ENCODE results near the gene PTRH2. TPM values are rescaled to one million over a fixed set of nuclear protein-coding genes. Genes with fewer than 3 reads are reported as not detected.

The PTRH2 gene
- total and polyA plus RNA-seq, 8 donors: 15.4 to 24.2 (median 22.3) TPM

GRCh38 chr17:59699218-59699617 lies 8.0 kb downstream of the PTRH2 start:
- intact Hi-C loops (cut with DNase I): no loop called here
- TF ChIP-seq CTCF (IDR thresholded peaks at IDR 0.05): no peak
- H3K36me3 ChIP-seq: peaks cover 5 to 72% of the 10 kb centered on the region in 2 donors
- DNase-seq (no peak), ATAC-seq (no peak)
- H3K9me3 ChIP-seq: no peaks in the 10 kb centered on the region
- H3K4me3 ChIP-seq: no peak overlapping the region
- H3K4me1 ChIP-seq: peaks cover 0 to 9% of the 10 kb centered on the region in 2 donors
- H3K27ac ChIP-seq: no peak overlapping the region
- no peaks in the 10 kb centered on the region for H3K27me3 ChIP-seq

GRCh38 chr17:59698143-59698542 lies 9.1 kb downstream of the PTRH2 start:
- TF ChIP-seq CTCF (IDR thresholded peaks at IDR 0.05): no peak
- DNase-seq: no peak
- Histone ChIP-seq H3K27me3 (no peaks in the 10 kb centered on the region), H3K9me3 (no peaks in the 10 kb centered on the region), H3K27ac (no peak overlapping the region), H3K36me3 (peaks cover 7 to 73% of the 10 kb centered on the region in 2 donors), H3K4me1 (no peaks in the 10 kb centered on the region), H3K4me3 (no peak overlapping the region)
- ATAC-seq: no peak
- intact Hi-C loops (cut with DNase I): no loop called here

- Histone ChIP-seq H3K27me3 (no peaks in the 10 kb centered on the region), H3K9me3 (no peaks in the 10 kb centered on the region), H3K36me3 (peaks cover 7 to 85% of the 10 kb centered on the region in 2 donors), H3K4me3 (no peak overlapping the region), H3K4me1 (no peaks in the 10 kb centered on the region), H3K27ac (no peak overlapping the region)
- intact Hi-C loops (cut with DNase I): no loop called here
- DNase-seq (no peak), ATAC-seq (no peak)
- no peak for TF ChIP-seq CTCF (IDR thresholded peaks at IDR 0.05)
Observed at GRCh38 chr17:59696682-59697277, 10.4 kb downstream of the PTRH2 start.

- no peak overlapping the region for H3K27ac ChIP-seq
- no peak overlapping the region for H3K4me3 ChIP-seq
- no peak for DNase-seq
- no peaks in the 10 kb centered on the region for H3K27me3 ChIP-seq
- no peak for TF ChIP-seq CTCF (IDR thresholded peaks at IDR 0.05)
- no peaks in the 10 kb centered on the region for H3K4me1 ChIP-seq
- H3K9me3 ChIP-seq: no peaks in the 10 kb centered on the region
- no peak for ATAC-seq
- intact Hi-C loops (cut with DNase I): no loop called here
- peaks cover 7 to 92% of the 10 kb centered on the region in 2 donors for H3K36me3 ChIP-seq
Observed at GRCh38 chr17:59695945-59696681, 11.1 kb downstream of the PTRH2 start.

- DNase-seq (no peak), ATAC-seq (no peak)
- Histone ChIP-seq H3K4me3 (no peak overlapping the region), H3K27ac (no peak overlapping the region), H3K4me1 (no peaks in the 10 kb centered on the region), H3K9me3 (no peaks in the 10 kb centered on the region), H3K36me3 (peaks cover 7 to 100% of the 10 kb centered on the region in 2 donors), H3K27me3 (no peaks in the 10 kb centered on the region)
- TF ChIP-seq CTCF (IDR thresholded peaks at IDR 0.05): no peak
- intact Hi-C loops (cut with DNase I): no loop called here
Observed at GRCh38 chr17:59694344-59694743, 12.9 kb downstream of the PTRH2 start.
